ENCODE data around the gene SEMA3A. TPM values are rescaled to one million over a fixed set of nuclear protein-coding genes. Genes with fewer than 3 reads are reported as not detected.
A peak's percentile ranks its signal among the peaks of the same experiment; 100 is the strongest.

SEMA3A gene
- total RNA-seq, 1 experiment from 2014 or later = 14.2 TPM

DNA sequence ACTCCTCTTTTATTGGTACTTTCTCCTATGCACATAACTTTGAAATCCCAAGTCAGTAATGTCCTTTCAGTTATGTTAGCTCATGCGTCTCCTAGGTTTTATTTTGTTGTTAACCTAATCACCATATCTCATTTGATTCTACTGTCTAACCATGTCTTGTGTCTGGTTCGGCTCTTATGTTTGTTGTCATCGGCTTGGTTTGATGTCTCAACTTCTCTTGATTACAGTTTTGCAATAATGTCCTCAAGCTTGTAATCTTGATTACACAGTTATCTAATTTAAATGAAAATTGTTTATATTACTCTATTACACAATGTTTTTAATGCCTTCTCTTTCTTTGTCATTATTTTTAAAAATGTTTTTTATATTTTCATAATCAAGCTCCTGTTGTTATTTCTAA is 35.9 kb upstream of the SEMA3A start:
- ChIA-PET POLR2A (no interaction called here), RAD21 (ENCODE audit: low non-redundant PET in 1 of 2, low total read pairs in 2 of 2, uncharacterized antibody in 2 of 2, unreplicated experiment in 2 of 2) (no interaction called here), CTCF (no interaction called here)
- Histone ChIP-seq H3K9ac (ENCODE audit: low read length) (no peak overlapping the region), H3K27ac (ENCODE audit: low read depth, low read length) (no peak overlapping the region), H3K4me2 (ENCODE audit: low read length) (no peak overlapping the region), H3K36me3 (ENCODE audit: control insufficient read depth in 1 of 2, insufficient read depth in 2 of 2, low read length in 2 of 2) (no peaks in the 10 kb centered on the region), H3K9me3 (ENCODE audit: control insufficient read depth in 1 of 2, insufficient read depth in 1 of 2, low read depth in 1 of 2, low read length in 2 of 2) (no peaks in the 10 kb centered on the region), H3K79me2 (ENCODE audit: insufficient read depth, low read length) (no peaks in the 10 kb centered on the region), H2AFZ (ENCODE audit: low read depth, low read length, poor library complexity, severe bottlenecking) (peak overlapping the region; percentile 76), H3K9me2 (ENCODE audit: insufficient read depth) (no peaks in the 10 kb centered on the region), H3K4me3 (replicated peaks in 1 of 2; ENCODE audit: low read depth in 1 of 2, low read length in 2 of 2) (no peak overlapping the region), H3K4me1 (ENCODE audit: control insufficient read depth in 1 of 2, insufficient read depth in 2 of 2, low read length in 2 of 2) (peaks cover 0 to 9% of the 10 kb centered on the region in 2 experiments; a peak in 2 of 4 replicates), H4K20me1 (ENCODE audit: insufficient read depth) (no peaks in the 10 kb centered on the region), H3K27me3 (ENCODE audit: insufficient read depth, low read length) (no peaks in the 10 kb centered on the region)
- TF ChIP-seq EZH2 (IDR thresholded peaks at IDR 0.05) (no peak), FOSL1 (IDR thresholded peaks at IDR 0.05; ENCODE audit: low read depth) (no peak), ZFX (IDR thresholded peaks at IDR 0.05) (no peak), EZH2phosphoT487 (IDR thresholded peaks at IDR 0.05; ENCODE audit: borderline replicate concordance) (no peak), SRF (IDR thresholded peaks at IDR 0.05; ENCODE audit: low read depth) (no peak), SP1 (IDR thresholded peaks at IDR 0.05; ENCODE audit: low read depth) (no peak), EGR1 (IDR thresholded peaks at IDR 0.05; ENCODE audit: low read depth) (no peak), ZNF274 (IDR thresholded peaks at IDR 0.05; ENCODE audit: low read depth, low read length) (no peak), POLR2A (IDR thresholded peaks at IDR 0.05; ENCODE audit: borderline replicate concordance, extremely low read depth, insufficient read depth, insufficient read length) (no peak), YY1 (IDR thresholded peaks at IDR 0.05; ENCODE audit: extremely low read depth, insufficient replicate concordance, low read depth, low read length) (no peak), JUND (IDR thresholded peaks at IDR 0.05) (no peak), ELF1 (IDR thresholded peaks at IDR 0.05; ENCODE audit: borderline replicate concordance, low read depth) (no peak), POLR2AphosphoS5 (IDR thresholded peaks at IDR 0.05; ENCODE audit: low read depth, low read length) (no peak)
- TF ChIP-seq, protein P1, sequence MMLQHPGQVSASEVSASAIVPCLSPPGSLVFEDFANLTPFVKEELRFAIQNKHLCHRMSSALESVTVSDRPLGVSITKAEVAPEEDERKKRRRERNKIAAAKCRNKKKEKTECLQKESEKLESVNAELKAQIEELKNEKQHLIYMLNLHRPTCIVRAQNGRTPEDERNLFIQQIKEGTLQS (IDR thresholded peaks at IDR 0.05) = no peak
- TF ChIP-seq, protein P2, sequence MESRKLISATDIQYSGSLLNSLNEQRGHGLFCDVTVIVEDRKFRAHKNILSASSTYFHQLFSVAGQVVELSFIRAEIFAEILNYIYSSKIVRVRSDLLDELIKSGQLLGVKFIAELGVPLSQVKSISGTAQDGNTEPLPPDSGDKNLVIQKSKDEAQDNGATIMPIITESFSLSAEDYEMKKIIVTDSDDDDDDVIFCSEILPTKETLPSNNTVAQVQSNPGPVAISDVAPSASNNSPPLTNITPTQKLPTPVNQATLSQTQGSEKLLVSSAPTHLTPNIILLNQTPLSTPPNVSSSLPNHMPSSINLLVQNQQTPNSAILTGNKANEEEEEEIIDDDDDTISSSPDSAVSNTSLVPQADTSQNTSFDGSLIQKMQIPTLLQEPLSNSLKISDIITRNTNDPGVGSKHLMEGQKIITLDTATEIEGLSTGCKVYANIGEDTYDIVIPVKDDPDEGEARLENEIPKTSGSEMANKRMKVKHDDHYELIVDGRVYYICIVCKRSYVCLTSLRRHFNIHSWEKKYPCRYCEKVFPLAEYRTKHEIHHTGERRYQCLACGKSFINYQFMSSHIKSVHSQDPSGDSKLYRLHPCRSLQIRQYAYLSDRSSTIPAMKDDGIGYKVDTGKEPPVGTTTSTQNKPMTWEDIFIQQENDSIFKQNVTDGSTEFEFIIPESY (IDR thresholded peaks at IDR 0.05; ENCODE audit: extremely low read depth, insufficient replicate concordance, low read length) = no peak
- BruUV-seq (replicated peaks) = no TSS peak
- no peak for ATAC-seq
- intact Hi-C loops (cut with micrococcal nuclease) = no loop called here
- DNase-seq (ENCODE audit: low read depth, low spot score) = no peak
